ENCODE results near the gene RBMXL2. TPM values are rescaled to one million over a fixed set of nuclear protein-coding genes. Genes with fewer than 3 reads are reported as not detected.

The RBMXL2 gene
- total and polyA plus RNA-seq, 2 donors (not counting 1 experiment from before 2014, with no cell fraction given), result not detected

- TF ChIP-seq EZH2 (IDR thresholded peaks at IDR 0.05; ENCODE audit: borderline replicate concordance, insufficient read depth, low read depth, low read length, poor library complexity, severe bottlenecking), result no peak
- TF ChIP-seq, protein P1, sequence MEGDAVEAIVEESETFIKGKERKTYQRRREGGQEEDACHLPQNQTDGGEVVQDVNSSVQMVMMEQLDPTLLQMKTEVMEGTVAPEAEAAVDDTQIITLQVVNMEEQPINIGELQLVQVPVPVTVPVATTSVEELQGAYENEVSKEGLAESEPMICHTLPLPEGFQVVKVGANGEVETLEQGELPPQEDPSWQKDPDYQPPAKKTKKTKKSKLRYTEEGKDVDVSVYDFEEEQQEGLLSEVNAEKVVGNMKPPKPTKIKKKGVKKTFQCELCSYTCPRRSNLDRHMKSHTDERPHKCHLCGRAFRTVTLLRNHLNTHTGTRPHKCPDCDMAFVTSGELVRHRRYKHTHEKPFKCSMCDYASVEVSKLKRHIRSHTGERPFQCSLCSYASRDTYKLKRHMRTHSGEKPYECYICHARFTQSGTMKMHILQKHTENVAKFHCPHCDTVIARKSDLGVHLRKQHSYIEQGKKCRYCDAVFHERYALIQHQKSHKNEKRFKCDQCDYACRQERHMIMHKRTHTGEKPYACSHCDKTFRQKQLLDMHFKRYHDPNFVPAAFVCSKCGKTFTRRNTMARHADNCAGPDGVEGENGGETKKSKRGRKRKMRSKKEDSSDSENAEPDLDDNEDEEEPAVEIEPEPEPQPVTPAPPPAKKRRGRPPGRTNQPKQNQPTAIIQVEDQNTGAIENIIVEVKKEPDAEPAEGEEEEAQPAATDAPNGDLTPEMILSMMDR (IDR thresholded peaks at IDR 0.05), result no peak
- POLR2A ChIA-PET, result no interaction called here
- Histone ChIP-seq H3K9ac (ENCODE audit: low read length) (no peak overlapping the region), H2AFZ (ENCODE audit: insufficient read depth, low read depth, low read length, poor library complexity, severe bottlenecking) (no peak overlapping the region), H3K4me1 (ENCODE audit: control insufficient read depth in 2 of 2, insufficient read depth in 2 of 2, low read length in 2 of 2) (no peaks in the 10 kb centered on the region), H3K79me2 (ENCODE audit: control insufficient read depth, insufficient read depth, low read length) (no peaks in the 10 kb centered on the region), H3K36me3 (replicated peaks in 1 of 2; ENCODE audit: control extremely low read depth in 1 of 2, control insufficient read depth in 1 of 2, extremely low read depth in 1 of 2, insufficient read depth in 2 of 2, low read length in 1 of 2) (no peaks in the 10 kb centered on the region), H3K4me3 (ENCODE audit: control extremely low read depth in 1 of 5, extremely low read depth in 1 of 5, insufficient read depth in 1 of 5, low read depth in 2 of 5, low read length in 4 of 5) (no peak overlapping the region), H3K9me3 (ENCODE audit: control extremely low read depth in 1 of 3, control insufficient read depth in 2 of 3, insufficient read depth in 1 of 3, low read length in 2 of 3) (no peaks in the 10 kb centered on the region), H4K20me1 (ENCODE audit: control insufficient read depth, insufficient read depth, low read length, poor library complexity, severe bottlenecking) (no peaks in the 10 kb centered on the region), H3K27ac (ENCODE audit: low read length in 2 of 2) (no peak overlapping the region), H3K4me2 (replicated peaks; ENCODE audit: low read depth, low read length, poor library complexity, severe bottlenecking) (no peak overlapping the region), H3K27me3 (replicated peaks in 1 of 4; ENCODE audit: control extremely low read depth in 1 of 4, control insufficient read depth in 3 of 4, insufficient read depth in 4 of 4, low read length in 3 of 4) (peaks cover 0 to 19% (median 3%) of the 10 kb centered on the region in 4 experiments)
- no peak for ATAC-seq (ENCODE audit: low read depth)
- CTCF ChIA-PET, result interaction anchor here (1.2 kb wide), 1 partner anchor 578 kb away, joined by 3 read pairs; no protein-coding TSS in a partner anchor
- H3K27me3 Mint-ChIP-seq, result peaks cover 17% of the 10 kb centered on the region
- WGBS (ENCODE audit: insufficient coverage), result no CpG with 5 or more reads among the region's 3 CpGs
- H3K4me1 Mint-ChIP-seq, result no peaks in the 10 kb centered on the region
- H3K27ac Mint-ChIP-seq, result no peak overlapping the region
- no peak overlapping the region for H3K4me3 Mint-ChIP-seq
- intact Hi-C loops (cut with micrococcal nuclease), result no loop called here
- H3K9me3 Mint-ChIP-seq (ENCODE audit: insufficient read depth), result no peaks in the 10 kb centered on the region
- no peak for DNase-seq
These were observed 27.6 kb downstream of the RBMXL2 start for GRCh38 chr11:7116370-7116769.

- H3K4me3 Mint-ChIP-seq, result no peak overlapping the region
- intact Hi-C loops (cut with micrococcal nuclease), result no loop called here
- Histone ChIP-seq H4K20me1 (ENCODE audit: control insufficient read depth, insufficient read depth, low read length, poor library complexity, severe bottlenecking) (no peaks in the 10 kb centered on the region), H3K4me2 (replicated peaks; ENCODE audit: low read depth, low read length, poor library complexity, severe bottlenecking) (no peak overlapping the region), H3K4me1 (ENCODE audit: control insufficient read depth in 2 of 2, insufficient read depth in 2 of 2, low read length in 2 of 2) (no peaks in the 10 kb centered on the region), H3K9ac (ENCODE audit: low read length) (no peak overlapping the region), H2AFZ (ENCODE audit: insufficient read depth, low read depth, low read length, poor library complexity, severe bottlenecking) (no peak overlapping the region), H3K27me3 (replicated peaks in 1 of 4; ENCODE audit: control extremely low read depth in 1 of 4, control insufficient read depth in 3 of 4, insufficient read depth in 4 of 4, low read length in 3 of 4) (peaks cover 0 to 5% (median under 1%) of the 10 kb centered on the region in 4 experiments), H3K79me2 (ENCODE audit: control insufficient read depth, insufficient read depth, low read length) (no peaks in the 10 kb centered on the region), H3K4me3 (ENCODE audit: control extremely low read depth in 1 of 5, extremely low read depth in 1 of 5, insufficient read depth in 1 of 5, low read depth in 2 of 5, low read length in 4 of 5) (no peak overlapping the region), H3K9me3 (ENCODE audit: control extremely low read depth in 1 of 3, control insufficient read depth in 2 of 3, insufficient read depth in 1 of 3, low read length in 2 of 3) (no peaks in the 10 kb centered on the region), H3K27ac (ENCODE audit: low read length in 2 of 2) (no peak overlapping the region), H3K36me3 (replicated peaks in 1 of 2; ENCODE audit: control extremely low read depth in 1 of 2, control insufficient read depth in 1 of 2, extremely low read depth in 1 of 2, insufficient read depth in 2 of 2, low read length in 1 of 2) (no peaks in the 10 kb centered on the region)
- no peak for ATAC-seq (ENCODE audit: low read depth)
- CTCF ChIA-PET, result interaction anchor here (1.0 kb wide), 1 partner anchor 326 kb away, joined by 3 read pairs; no protein-coding TSS in a partner anchor
- H3K9me3 Mint-ChIP-seq (ENCODE audit: insufficient read depth), result no peaks in the 10 kb centered on the region
- H3K27ac Mint-ChIP-seq, result no peak overlapping the region
- TF ChIP-seq, protein P1 (IDR thresholded peaks at IDR 0.05), result no peak
- no peak for TF ChIP-seq EZH2 (IDR thresholded peaks at IDR 0.05; ENCODE audit: borderline replicate concordance, insufficient read depth, low read depth, low read length, poor library complexity, severe bottlenecking)
- no CpG with 5 or more reads among the region's 1 CpG for WGBS (ENCODE audit: insufficient coverage)
- H3K4me1 Mint-ChIP-seq, result no peaks in the 10 kb centered on the region
- no peak for DNase-seq
- POLR2A ChIA-PET, result no interaction called here
- peaks cover 28% of the 10 kb centered on the region for H3K27me3 Mint-ChIP-seq
These were observed 49.3 kb downstream of the RBMXL2 start for GRCh38 chr11:7138051-7138450.

Other genes with a start within 250 kb of the RBMXL2 start
- not detected in 2 replicates for gene OR10A5, start 243.3 kb upstream of the RBMXL2 start, total RNA-seq
- not detected in 2 replicates for gene OR10A5, start 243.3 kb upstream of the RBMXL2 start, polyA plus RNA-seq
- not detected in 2 replicates for gene OR10A2, start 225.9 kb upstream of the RBMXL2 start, total RNA-seq
- gene OR10A2, start 225.9 kb upstream of the RBMXL2 start, polyA plus RNA-seq, result not detected in 2 replicates
- gene OR10A4, start 212.4 kb upstream of the RBMXL2 start, total RNA-seq, result not detected in 2 replicates
- gene OR10A4, start 212.4 kb upstream of the RBMXL2 start, polyA plus RNA-seq, result not detected in 2 replicates
- not detected in 2 replicates for gene OR2D2, start 196.5 kb upstream of the RBMXL2 start, total RNA-seq
- not detected in 2 replicates for gene OR2D2, start 196.5 kb upstream of the RBMXL2 start, polyA plus RNA-seq
- gene OR2D3, start 168.0 kb upstream of the RBMXL2 start, total RNA-seq, result not detected in 2 replicates
- not detected in 2 replicates for gene OR2D3, start 168.0 kb upstream of the RBMXL2 start, polyA plus RNA-seq
- 2.0 and 2.8 TPM in 2 replicates for gene ZNF215, start 162.6 kb upstream of the RBMXL2 start, total RNA-seq
- 0.48 and 0.85 TPM in 2 replicates for gene ZNF215, start 162.6 kb upstream of the RBMXL2 start, polyA plus RNA-seq
- gene ZNF214, start 68.7 kb upstream of the RBMXL2 start, total RNA-seq, result not detected in 2 replicates
- gene ZNF214, start 68.7 kb upstream of the RBMXL2 start, polyA plus RNA-seq, result not detected in 2 replicates
- gene NLRP14, start 68.5 kb upstream of the RBMXL2 start, total RNA-seq, result 0.07 TPM in 1 of 2 replicates, not detected in the other
- gene NLRP14, start 68.5 kb upstream of the RBMXL2 start, polyA plus RNA-seq, result 0.04 TPM in 1 of 2 replicates, not detected in the other
- not detected in 2 replicates for gene SYT9, start 162.9 kb downstream of the RBMXL2 start, total RNA-seq
- gene SYT9, start 162.9 kb downstream of the RBMXL2 start, polyA plus RNA-seq, result not detected in 2 replicates